HepG2 (cell line): ENCODE measurements around the gene PRSS48. TPM values are rescaled to one million over a fixed set of nuclear protein-coding genes. Genes with fewer than 3 reads are reported as not detected.

ENCODE experiments used
- CEBPB ChIP-seq: IDR thresholded peaks from 2 replicates; pipeline ENCODE4 v1.6.1; 2011; ENCODE audit warnings: low read depth, low read length, improper control_type of control experiment, borderline replicate concordance
- FOSL2 ChIP-seq: sonication (generic); formaldehyde crosslinking; IDR thresholded peaks from 2 replicates; pipeline ENCODE4 v1.4.0; 2020; ENCODE audit warnings: missing genetic modification reagents
- KDM2A ChIP-seq: sonication (generic); formaldehyde crosslinking; IDR thresholded peaks from 2 replicates; pipeline ENCODE4 v1.4.0; 2020; ENCODE audit warnings: low read depth, missing genetic modification reagents, borderline replicate concordance
- NCOA2 ChIP-seq: sonication (generic); formaldehyde crosslinking; IDR thresholded peaks from 2 replicates; pipeline ENCODE4 v1.8.0; 2022; ENCODE audit warnings: inconsistent platforms
- NR2F1 ChIP-seq, 2 experiments: fragments of 450-650 bp in 1 of 2; formaldehyde crosslinking in 1 of 2; IDR thresholded peaks; 2 replicates each; pipeline versions ENCODE4 v1.5.0 to v1.6.1; 2016 to 2020; ENCODE audit warnings: mild to moderate bottlenecking in 1 of 2, missing compliant biosample characterization in 1 of 2, missing genetic modification reagents in 1 of 2, moderate library complexity in 1 of 2
- PHF21A ChIP-seq: sonication (generic); formaldehyde crosslinking; IDR thresholded peaks from 2 replicates; pipeline ENCODE4 v1.5.0; 2020; ENCODE audit warnings: mild to moderate bottlenecking, missing genetic modification reagents
- SAP130 ChIP-seq: IDR thresholded peaks from 2 replicates; pipeline ENCODE4 v1.6.1; 2016; ENCODE audit warnings: low read depth
- SOX5 ChIP-seq: IDR thresholded peaks from 2 replicates; pipeline ENCODE4 v1.6.1; 2016; ENCODE audit warnings: borderline replicate concordance
- TBP ChIP-seq: sonication (generic); formaldehyde crosslinking; IDR thresholded peaks from 2 replicates; pipeline ENCODE4 v1.5.0; 2020; ENCODE audit warnings: missing genetic modification reagents
- TBX2 ChIP-seq: sonication (generic); formaldehyde crosslinking; IDR thresholded peaks from 2 replicates; pipeline ENCODE4 v1.5.0; 2020; ENCODE audit warnings: missing genetic modification reagents, mild to moderate bottlenecking, borderline replicate concordance
- THYN1 ChIP-seq: sonication (generic); formaldehyde crosslinking; IDR thresholded peaks from 2 replicates; pipeline ENCODE4 v1.8.1; 2023; ENCODE audit warnings: low read depth, mild to moderate bottlenecking, moderate library complexity, missing genetic modification reagents, borderline replicate concordance
- polyA plus RNA-seq, 8 experiments: library from polyadenylated mRNA; depleted of rRNA in 3 of 8; stranded (reverse) in 7 of 8; unstranded in 1 of 8; fragments of >200 nt; fragmentation: Illumina TruSeq in 4 of 8; extraction: Trizol in 4 of 8; gene quantifications; 2 replicates each; pipeline versions ENCODE4 v1.2.1 to v1.2.3, GENCODE V29; 2011 to 2016; ENCODE audit warnings: low read depth in 4 of 8, missing spikeins in 1 of 8, mixed read lengths in 1 of 8; ENCODE audit not compliant: insufficient read depth in 1 of 8
- total RNA-seq, 5 experiments: library from RNA; depleted of rRNA; stranded (reverse); fragments of >200 nt; fragmentation: Illumina TruSeq; extraction: Trizol; gene quantifications; 2 replicates each; pipeline ENCODE4 v1.2.3, GENCODE V29; 2016; ENCODE audit warnings: low read depth in 1 of 5
- TF ChIP-seq, protein P1 (sequence below): sonication (generic); formaldehyde crosslinking; IDR thresholded peaks from 2 replicates; pipeline ENCODE4 v1.8.0; 2022; ENCODE audit warnings: missing genetic modification reagents, mild to moderate bottlenecking, moderate library complexity, borderline replicate concordance
- TF ChIP-seq, protein P2 (sequence below): sonication (generic); formaldehyde crosslinking; IDR thresholded peaks from 2 replicates; pipeline ENCODE4 v1.4.0; 2020; ENCODE audit warnings: mild to moderate bottlenecking, missing genetic modification reagents, borderline replicate concordance
- TF ChIP-seq, protein P3 (sequence below): conservative IDR thresholded peaks from 2 replicates; pipeline ENCODE4 v1.6.1; 2018; ENCODE audit warnings: missing genetic modification reagents

Gene PRSS48
- total and polyA plus RNA-seq, 2 of the 13 experiments (the other 11 are each of a cell fraction or from before 2014, with no cell fraction given): not detected

DNA sequence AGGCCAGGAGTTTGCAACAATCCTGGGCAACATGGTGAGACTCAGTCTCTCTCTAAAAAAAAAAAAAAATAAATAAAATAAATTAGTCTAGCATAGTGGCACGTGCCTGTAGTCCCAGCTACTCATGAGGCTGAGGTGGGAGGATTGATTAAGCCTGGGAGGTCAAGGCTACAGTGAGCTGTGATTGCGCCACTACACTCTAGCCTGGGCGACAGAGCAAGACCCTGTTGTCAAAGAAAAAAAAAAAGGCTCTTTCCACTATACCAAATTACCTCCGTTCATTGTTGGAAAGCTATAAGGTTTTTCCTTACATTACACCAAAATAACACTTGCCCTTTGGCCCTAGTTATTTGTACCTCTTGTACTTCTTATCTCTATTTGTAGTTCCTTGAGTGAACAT is 9.9 kb upstream of the PRSS48 start (continued):
- peak; percentile 66 for TF ChIP-seq SAP130 (CRISPR knock-in tag)
- peak; percentile 65; the same call in 1 of the 2 replicates for TF ChIP-seq SOX5 (CRISPR knock-in tag)
- no peak for TF ChIP-seq THYN1 (CRISPR knock-in tag)
- TF ChIP-seq, protein P1, sequence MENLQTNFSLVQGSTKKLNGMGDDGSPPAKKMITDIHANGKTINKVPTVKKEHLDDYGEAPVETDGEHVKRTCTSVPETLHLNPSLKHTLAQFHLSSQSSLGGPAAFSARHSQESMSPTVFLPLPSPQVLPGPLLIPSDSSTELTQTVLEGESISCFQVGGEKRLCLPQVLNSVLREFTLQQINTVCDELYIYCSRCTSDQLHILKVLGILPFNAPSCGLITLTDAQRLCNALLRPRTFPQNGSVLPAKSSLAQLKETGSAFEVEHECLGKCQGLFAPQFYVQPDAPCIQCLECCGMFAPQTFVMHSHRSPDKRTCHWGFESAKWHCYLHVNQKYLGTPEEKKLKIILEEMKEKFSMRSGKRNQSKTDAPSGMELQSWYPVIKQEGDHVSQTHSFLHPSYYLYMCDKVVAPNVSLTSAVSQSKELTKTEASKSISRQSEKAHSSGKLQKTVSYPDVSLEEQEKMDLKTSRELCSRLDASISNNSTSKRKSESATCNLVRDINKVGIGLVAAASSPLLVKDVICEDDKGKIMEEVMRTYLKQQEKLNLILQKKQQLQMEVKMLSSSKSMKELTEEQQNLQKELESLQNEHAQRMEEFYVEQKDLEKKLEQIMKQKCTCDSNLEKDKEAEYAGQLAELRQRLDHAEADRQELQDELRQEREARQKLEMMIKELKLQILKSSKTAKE (CRISPR knock-in tag): peak; percentile 58; the same call in 1 of the 2 replicates
- peak; percentile 87 for TF ChIP-seq TBX2 (CRISPR knock-in tag)
- TF ChIP-seq, protein P2, sequence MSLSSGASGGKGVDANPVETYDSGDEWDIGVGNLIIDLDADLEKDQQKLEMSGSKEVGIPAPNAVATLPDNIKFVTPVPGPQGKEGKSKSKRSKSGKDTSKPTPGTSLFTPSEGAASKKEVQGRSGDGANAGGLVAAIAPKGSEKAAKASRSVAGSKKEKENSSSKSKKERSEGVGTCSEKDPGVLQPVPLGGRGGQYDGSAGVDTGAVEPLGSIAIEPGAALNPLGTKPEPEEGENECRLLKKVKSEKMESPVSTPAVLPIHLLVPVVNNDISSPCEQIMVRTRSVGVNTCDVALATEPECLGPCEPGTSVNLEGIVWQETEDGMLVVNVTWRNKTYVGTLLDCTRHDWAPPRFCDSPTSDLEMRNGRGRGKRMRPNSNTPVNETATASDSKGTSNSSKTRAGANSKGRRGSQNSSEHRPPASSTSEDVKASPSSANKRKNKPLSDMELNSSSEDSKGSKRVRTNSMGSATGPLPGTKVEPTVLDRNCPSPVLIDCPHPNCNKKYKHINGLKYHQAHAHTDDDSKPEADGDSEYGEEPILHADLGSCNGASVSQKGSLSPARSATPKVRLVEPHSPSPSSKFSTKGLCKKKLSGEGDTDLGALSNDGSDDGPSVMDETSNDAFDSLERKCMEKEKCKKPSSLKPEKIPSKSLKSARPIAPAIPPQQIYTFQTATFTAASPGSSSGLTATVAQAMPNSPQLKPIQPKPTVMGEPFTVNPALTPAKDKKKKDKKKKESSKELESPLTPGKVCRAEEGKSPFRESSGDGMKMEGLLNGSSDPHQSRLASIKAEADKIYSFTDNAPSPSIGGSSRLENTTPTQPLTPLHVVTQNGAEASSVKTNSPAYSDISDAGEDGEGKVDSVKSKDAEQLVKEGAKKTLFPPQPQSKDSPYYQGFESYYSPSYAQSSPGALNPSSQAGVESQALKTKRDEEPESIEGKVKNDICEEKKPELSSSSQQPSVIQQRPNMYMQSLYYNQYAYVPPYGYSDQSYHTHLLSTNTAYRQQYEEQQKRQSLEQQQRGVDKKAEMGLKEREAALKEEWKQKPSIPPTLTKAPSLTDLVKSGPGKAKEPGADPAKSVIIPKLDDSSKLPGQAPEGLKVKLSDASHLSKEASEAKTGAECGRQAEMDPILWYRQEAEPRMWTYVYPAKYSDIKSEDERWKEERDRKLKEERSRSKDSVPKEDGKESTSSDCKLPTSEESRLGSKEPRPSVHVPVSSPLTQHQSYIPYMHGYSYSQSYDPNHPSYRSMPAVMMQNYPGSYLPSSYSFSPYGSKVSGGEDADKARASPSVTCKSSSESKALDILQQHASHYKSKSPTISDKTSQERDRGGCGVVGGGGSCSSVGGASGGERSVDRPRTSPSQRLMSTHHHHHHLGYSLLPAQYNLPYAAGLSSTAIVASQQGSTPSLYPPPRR: peak; percentile 58; the same call in 1 of the 2 replicates
- TF ChIP-seq CEBPB: peak; percentile 85
- TF ChIP-seq KDM2A (CRISPR knock-in tag): no peak
- TF ChIP-seq TBP (CRISPR knock-in tag): no peak
- TF ChIP-seq, protein P3, sequence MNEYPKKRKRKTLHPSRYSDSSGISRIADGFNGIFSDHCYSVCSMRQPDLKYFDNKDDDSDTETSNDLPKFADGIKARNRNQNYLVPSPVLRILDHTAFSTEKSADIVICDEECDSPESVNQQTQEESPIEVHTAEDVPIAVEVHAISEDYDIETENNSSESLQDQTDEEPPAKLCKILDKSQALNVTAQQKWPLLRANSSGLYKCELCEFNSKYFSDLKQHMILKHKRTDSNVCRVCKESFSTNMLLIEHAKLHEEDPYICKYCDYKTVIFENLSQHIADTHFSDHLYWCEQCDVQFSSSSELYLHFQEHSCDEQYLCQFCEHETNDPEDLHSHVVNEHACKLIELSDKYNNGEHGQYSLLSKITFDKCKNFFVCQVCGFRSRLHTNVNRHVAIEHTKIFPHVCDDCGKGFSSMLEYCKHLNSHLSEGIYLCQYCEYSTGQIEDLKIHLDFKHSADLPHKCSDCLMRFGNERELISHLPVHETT (CRISPR knock-in tag): no peak
- TF ChIP-seq NR2F1 (CRISPR knock-in tag; IDR thresholded peaks at IDR 0.05): peak; percentile 74 to 81
- TF ChIP-seq PHF21A (CRISPR knock-in tag): 0 out of 2 replicates have a peak, but pooled peaks have one; percentile 27
- TF ChIP-seq NCOA2: peak; percentile 74
- TF ChIP-seq FOSL2: peak; percentile 69
